Activated CD4-positive, CD25-positive, alpha-beta regulatory T cell treated with anti-CD3 and anti-CD28 coated beads, Interleukin-2, amount 50 U/mL, for 24 hours (primary cell): ENCODE measurements around the gene SNAPC1.
"Not testable (repeated sequence)": the region's sequence is repeated elsewhere in the genome, so short reads cannot be mapped to it uniquely, and the experiment has no call there.

Source experiments
- ATAC-seq, 2 donors: fragments of 150-1000 bp; cut with Tn5 transposase; one replicate each; pipeline ENCODE4 v1.10.0; 2021; ENCODE audit warnings: mild to moderate bottlenecking in 1 of 2, moderate library complexity in 1 of 2

SNAPC1 gene

DNA sequence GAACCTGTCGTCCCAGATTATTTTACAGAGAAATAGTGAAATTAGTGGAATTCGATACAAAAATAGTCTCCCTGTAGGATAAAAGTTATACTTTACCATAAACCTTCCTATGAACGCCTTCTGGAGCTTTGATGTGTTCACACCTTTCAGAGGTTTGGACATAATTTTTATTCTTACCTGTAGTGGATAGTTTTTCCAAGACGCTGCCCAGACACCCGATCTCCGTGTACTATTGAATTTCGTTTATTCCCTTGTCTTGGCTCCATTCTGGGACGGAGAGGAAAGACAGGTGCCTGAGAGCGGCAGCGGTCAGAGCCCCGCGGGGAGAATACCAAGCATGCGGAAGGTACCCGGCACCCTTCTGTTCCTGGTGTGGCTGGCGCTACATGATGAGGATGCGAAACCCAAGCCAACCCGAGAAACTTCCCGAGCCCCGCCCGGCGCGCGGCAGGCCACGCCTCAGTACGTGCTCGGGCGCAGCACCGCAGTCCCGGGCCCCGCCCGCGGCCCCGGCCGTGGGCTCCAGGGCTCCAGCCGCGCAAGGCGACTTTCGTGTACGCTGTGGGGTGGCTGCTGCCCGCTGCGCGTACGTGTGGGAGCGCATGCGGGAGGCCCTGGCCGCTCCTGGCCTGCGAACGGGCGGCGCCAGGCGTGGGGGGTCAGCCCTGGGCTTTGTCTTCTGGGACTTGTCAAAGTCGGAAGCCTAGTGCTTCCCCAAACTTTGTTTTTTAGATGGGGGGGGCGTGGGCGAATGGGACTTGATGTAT lies 11.3 kb upstream of the SNAPC1 start:
- peak; percentile 90 to 94 for ATAC-seq

DNA sequence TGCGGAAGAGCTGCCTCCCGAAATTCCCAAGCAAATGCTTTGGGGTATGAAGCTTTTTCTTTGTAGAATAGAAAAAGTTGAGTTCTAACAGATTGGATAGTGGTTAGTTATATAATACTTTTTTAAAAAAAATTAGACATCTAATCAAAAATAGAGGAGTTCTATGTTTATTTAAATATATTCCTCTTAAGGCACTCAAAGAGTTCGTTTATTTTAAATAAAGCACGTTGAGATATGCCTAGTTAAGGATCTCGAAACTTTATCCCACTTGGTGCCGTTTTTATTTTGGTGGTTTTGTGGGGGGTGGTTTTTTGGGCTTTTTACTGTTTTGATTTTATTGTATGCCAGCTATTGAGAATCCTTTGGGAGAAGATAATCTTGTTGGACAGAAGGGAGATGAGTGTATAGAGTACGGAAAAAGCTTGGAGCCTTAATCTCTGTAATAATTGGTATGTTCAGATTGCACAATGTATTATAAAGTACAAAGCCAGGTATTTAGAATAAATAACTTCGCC lies 10.7 kb upstream of the SNAPC1 start:
- no peak for ATAC-seq

DNA sequence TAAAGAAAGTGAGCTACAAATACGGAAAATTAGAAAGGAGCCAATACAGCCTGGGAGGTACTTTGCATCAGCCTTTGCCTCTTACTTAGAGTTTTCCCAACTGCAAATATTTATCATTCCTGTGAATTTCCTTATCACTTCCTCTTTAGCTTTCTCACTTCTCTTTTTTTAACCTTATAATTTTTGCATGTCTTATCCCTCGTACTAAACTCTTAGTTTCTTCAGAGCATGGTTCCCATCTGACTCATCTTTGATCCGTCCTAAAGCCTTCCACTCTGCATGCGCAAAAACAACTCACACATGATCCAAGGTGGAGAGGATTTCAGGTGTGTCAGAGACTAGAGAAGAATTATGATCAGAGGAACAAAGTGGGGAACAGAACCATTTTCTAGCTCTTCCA lies 9.6 kb upstream of the SNAPC1 start:
- ATAC-seq: no peak

DNA sequence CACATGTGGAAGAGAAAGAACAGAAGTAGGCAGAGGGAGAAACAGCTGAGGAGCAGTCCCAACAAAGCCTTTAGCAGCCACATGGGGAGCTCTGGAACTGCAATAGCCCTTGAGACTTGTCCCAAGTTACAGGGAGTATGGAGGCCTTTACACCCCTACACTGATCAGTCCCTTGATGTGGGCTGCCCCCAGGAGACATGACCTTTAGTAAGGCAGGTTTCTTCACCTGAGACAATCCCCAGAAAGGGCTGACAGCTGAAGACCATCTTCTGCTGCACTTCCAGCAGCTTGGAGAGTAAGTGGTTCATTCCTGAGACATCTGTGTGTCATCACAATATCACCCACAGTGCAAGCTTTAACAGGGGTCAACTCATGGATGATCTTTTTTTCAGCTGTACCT lies 8.6 kb upstream of the SNAPC1 start:
- ATAC-seq: no peak

DNA sequence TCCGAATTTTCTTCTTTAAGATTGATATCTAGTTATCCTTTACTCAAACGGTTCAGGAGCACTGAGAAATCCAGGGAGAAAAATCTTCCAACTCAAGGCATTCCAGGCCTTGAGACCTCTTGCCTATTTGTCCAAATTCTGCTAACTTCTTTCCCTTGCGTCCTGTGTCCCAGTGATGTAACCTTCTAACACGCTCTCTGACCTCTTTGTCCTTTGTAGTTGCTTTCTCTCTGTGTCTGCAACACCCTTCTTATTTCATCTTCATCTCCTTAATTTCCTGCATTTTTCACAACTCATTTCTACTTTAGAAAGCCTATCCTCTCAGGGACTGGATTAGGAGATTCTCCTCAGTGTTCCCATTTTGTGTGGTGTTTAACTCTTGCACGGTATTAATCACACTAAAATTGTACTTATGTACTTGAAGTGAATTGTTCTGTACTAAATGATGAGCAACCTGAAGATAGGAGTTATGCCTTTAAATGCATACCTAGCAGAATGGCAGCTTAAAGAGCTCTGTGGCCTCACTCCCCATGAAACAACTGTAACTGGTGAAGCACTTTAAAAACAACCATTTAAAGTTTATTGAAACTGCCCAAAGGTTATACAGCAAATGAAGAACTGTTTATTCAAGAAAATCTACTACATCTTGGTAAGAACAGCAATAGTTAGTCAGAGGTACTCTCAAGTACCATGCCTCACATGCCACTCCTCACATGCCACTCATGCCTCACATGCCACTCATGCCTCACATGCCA lies 7.4 kb upstream of the SNAPC1 start:
- ATAC-seq: no peak

DNA sequence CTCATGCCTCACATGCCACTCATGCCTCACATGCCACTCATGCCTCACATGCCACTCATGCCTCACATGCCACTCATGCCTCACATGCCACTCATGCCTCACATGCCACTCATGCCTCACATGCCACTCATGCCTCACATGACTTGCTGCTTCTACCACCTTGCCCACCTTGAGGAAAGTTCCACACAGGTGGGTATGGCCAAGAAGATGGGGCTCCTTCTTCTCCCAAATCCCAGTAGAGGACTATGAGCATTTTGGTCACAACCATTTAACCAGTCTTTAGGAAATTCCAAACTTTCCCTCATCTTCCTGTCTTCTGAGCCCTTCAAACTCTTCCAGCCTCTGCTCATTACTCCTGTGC lies 6.9 kb upstream of the SNAPC1 start:
- not testable (repeated sequence) for ATAC-seq

GRCh38 chr14:61756135-61756534 lies 6.1 kb upstream of the SNAPC1 start:
- ATAC-seq: no peak

- no peak for ATAC-seq
These were observed 2.3 kb upstream of the SNAPC1 start for GRCh38 chr14:61759878-61760277.

GRCh38 chr14:61761557-61761956 lies 663 bp upstream of the SNAPC1 start:
- ATAC-seq: no peak

- no peak for ATAC-seq
These were observed 2.3 kb downstream of the SNAPC1 start for GRCh38 chr14:61764342-61765122.

DNA sequence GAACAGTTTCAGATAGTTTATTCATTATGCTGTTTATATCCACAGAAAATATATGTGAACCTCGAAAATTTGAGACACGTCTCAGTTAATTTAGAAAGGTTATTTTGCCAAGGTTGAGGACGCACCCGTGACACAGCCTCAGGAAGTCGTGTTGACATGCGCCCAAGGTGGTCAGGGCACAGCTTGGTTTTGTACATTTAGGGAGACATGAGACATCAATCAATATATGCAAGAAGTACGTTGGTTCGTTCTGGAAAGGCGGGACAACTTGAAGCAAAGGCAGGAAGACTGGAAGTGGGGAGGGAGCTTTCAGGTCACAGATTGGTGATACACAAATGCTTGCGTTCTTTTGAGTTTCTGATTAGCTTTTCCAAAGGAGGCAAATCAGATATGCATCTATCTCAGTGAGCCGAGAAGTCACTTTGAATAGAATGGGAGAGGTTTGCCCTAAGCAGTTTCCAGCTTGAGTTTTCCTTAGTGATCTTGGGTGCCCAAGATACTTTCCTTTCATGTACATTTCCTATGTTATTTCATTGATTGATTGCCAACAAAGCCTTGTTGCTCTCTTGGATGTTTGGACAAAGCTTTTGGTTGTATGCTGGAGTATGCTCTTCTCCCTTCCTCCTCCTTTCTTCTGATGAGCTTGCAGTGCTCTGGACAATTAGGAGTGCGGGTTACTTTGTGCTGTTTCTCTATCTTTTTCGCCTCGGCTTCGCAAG lies 3.2 kb downstream of the SNAPC1 start:
- no peak for ATAC-seq

GRCh38 chr14:61766151-61766550 lies 3.9 kb downstream of the SNAPC1 start:
- no peak for ATAC-seq

DNA sequence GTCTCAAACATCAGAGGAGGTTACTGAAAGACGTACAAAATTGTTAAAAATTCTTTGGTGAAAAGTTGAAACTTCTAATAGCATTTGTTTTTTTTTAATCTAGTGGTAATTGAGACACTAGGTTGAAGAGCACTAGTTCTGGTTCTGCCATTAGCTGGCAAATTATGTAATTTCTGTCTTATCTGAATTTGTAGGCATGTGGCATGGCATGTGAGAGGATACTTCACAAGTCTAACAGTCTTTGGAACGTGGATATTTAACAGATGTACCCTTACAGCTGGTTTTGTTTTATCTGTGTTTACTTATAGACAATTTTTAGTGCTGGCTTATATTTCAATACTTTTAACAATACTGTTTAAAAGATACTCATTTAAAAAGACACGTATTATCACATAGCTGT lies 6.0 kb downstream of the SNAPC1 start:
- no peak for ATAC-seq

DNA sequence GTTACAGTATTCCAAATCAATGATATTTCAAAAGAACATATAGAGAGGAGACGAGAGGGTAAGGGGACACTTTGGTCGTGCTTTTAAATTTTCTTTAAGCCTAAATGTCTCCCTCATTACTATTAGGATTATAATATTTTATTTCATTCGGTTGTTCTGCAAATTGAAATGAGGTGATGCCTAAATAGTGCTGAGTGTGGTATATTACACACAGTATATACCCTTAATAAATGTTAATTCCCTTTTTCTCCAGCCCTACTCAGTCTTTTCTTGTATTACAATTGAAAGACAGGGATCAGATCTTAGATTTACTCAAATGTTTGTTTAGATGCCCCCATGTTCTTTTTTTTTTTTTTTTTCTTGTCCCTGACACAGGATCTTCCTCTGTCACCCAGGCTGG lies 7.7 kb downstream of the SNAPC1 start:
- ATAC-seq: no peak

DNA sequence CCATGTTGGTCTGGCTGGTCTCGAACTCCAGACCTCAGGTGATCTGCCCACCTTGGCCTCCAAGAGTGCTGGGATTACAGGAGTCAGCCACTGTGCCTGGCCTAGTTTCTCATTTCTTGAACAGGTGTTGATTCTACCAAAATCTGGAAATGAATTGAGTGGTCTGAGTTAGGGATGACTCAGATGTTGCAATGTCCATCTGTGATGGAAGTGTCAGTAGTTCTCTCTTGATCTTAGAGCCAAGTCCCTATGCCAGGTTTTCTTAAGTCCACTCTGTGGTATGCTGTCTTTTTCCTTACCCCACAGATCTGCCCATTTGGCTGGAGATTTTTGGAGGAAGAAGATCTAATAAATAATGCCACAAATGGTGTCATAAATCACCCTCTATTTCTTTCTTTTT lies 12.6 kb downstream of the SNAPC1 start:
- ATAC-seq: no peak

DNA sequence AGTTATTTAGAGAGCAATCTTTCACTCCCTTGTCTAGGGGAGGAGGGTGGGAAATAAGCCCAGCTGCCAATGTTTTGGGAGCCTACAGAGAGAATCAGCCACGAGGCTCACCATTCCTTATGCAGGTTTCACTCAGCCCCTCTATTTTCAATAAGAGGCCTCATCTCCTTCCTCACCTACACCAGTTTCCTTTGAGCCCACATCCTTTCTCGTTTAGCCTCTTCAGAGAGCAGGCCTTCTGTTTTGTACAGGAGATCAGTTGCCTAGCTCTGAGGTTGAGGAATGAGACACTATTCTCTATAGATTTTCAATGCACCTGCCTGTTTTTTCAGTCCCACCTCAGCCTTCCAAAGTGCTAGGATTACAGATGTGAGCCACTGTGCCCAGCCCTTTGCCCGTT lies 17.9 kb downstream of the SNAPC1 start:
- ATAC-seq: peak in 1 of 2 donors; percentile 51

- no peak for ATAC-seq
These were observed 35.1 kb downstream of the SNAPC1 start for GRCh38 chr14:61797309-61797708.

DNA sequence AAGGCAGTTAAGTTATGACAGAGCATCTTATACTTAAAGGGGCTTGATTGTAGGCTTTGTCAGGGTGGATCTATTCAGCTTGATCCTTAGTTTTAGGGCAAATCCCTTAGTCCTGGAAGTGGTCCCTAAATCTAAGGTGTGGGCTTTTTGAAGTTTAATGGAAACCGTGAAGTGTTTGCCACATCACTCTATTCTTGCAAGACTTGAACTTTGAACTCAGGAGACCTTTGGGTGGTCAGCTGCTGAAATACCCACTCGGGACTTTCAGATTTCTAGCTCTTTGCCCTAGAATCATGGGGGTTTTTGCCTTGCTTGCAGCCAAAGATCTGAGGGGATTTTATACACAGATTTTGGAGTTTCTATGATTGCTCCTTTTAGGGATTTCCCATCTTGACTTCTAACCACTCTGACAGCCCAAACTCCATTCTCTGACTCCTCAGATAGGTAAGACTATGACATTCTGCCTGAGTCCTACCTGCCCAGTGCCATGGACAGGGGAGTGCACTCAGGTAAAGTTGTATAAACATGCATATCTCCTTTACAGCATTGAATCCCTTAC lies 39.9 kb downstream of the SNAPC1 start:
- no peak for ATAC-seq

DNA sequence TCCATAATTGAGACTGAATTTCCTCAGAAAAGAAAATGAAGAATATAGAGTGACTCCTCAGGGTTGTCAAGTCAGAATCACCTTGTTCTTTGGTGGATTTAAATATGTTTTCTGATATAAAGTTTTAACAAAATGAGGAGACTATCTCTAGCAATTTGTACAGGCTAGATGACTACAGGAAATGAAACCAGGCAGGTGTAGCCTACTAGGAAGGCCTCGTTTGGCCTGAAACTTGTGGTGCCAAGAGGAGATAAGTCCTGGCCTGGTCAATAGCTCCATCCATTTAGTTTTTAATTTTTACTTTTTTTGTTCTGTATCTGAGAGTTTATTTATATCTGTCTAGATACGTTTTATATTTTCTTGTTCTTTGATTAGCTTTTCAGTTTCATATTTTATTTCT lies 41.5 kb downstream of the SNAPC1 start:
- no peak for ATAC-seq

DNA sequence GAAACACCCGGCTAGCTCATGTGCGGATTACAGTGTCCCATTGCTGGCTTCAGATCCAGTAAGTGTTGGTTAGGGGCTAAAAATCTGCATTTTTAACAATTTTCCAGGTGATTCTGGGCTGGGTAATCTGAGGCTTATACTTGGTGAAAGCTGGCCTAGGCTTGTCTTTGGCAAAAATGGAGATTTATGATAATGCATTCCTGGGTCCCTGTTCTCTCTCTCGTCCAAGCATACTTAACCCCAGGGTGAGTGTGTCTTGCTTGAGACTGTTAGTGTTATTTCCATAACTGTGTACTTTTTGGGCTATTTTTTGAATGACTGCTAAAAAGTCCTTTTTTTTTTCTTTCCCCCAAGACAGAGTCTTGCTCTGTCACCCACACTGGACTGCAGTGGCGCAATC lies 43.2 kb downstream of the SNAPC1 start:
- ATAC-seq: no peak

- no peak for ATAC-seq
These were observed 49.7 kb downstream of the SNAPC1 start for GRCh38 chr14:61811882-61812346.
